ENCODE data around the gene TSGA10.

The TSGA10 gene

GRCh38 chr2:99171377-99172140, 16.8 kb upstream of the TSGA10 start:
- H3K27me3 Mint-ChIP-seq = no peaks in the 10 kb centered on the region
- no peak overlapping the region for H3K4me3 Mint-ChIP-seq
- H3K27ac Mint-ChIP-seq = peak overlapping the region; percentile 86
- H3K9me3 Mint-ChIP-seq = no peaks in the 10 kb centered on the region
- no peak for DNase-seq
- peaks cover 42% of the 10 kb centered on the region for H3K4me1 Mint-ChIP-seq (ENCODE audit: low read depth)
- peaks cover 84% of the 10 kb centered on the region for H3K36me3 Mint-ChIP-seq (ENCODE audit: low read depth)

- no peak overlapping the region for H3K4me3 Mint-ChIP-seq
- no peaks in the 10 kb centered on the region for H3K9me3 Mint-ChIP-seq
- H3K27ac Mint-ChIP-seq = peak overlapping the region; percentile 82
- no peaks in the 10 kb centered on the region for H3K27me3 Mint-ChIP-seq
- peaks cover 89% of the 10 kb centered on the region for H3K36me3 Mint-ChIP-seq (ENCODE audit: low read depth)
- no peak for DNase-seq
- peaks cover 29% of the 10 kb centered on the region for H3K4me1 Mint-ChIP-seq (ENCODE audit: low read depth)
Observed at GRCh38 chr2:99169534-99169933, 14.8 kb upstream of the TSGA10 start.

- H3K4me3 Mint-ChIP-seq = no peak overlapping the region
- peaks cover 83% of the 10 kb centered on the region for H3K36me3 Mint-ChIP-seq (ENCODE audit: low read depth)
- peaks cover 16% of the 10 kb centered on the region for H3K4me1 Mint-ChIP-seq (ENCODE audit: low read depth)
- H3K9me3 Mint-ChIP-seq = no peaks in the 10 kb centered on the region
- DNase-seq = no peak
- H3K27me3 Mint-ChIP-seq = no peaks in the 10 kb centered on the region
- peak overlapping the region; percentile 22 for H3K27ac Mint-ChIP-seq
Observed at GRCh38 chr2:99166218-99166617, 11.5 kb upstream of the TSGA10 start.

GRCh38 chr2:99159594-99159993, 4.9 kb upstream of the TSGA10 start:
- peak overlapping the region; percentile 74 for H3K27ac Mint-ChIP-seq
- DNase-seq = no peak

GRCh38 chr2:99158599-99158998, 3.9 kb upstream of the TSGA10 start:
- H3K4me1 Mint-ChIP-seq (ENCODE audit: low read depth) = peaks cover 33% of the 10 kb centered on the region
- DNase-seq = no peak
- H3K9me3 Mint-ChIP-seq = no peaks in the 10 kb centered on the region
- H3K4me3 Mint-ChIP-seq = no peak overlapping the region
- no peak overlapping the region for H3K27ac Mint-ChIP-seq
- H3K36me3 Mint-ChIP-seq (ENCODE audit: low read depth) = peaks cover 70% of the 10 kb centered on the region
- no peaks in the 10 kb centered on the region for H3K27me3 Mint-ChIP-seq

More at GRCh38 chr2:99159594-99159993, 4.9 kb upstream of the TSGA10 start:
- H3K9me3 Mint-ChIP-seq = no peaks in the 10 kb centered on the region
- no peaks in the 10 kb centered on the region for H3K27me3 Mint-ChIP-seq
- H3K4me1 Mint-ChIP-seq (ENCODE audit: low read depth) = peaks cover 33% of the 10 kb centered on the region
- no peak overlapping the region for H3K4me3 Mint-ChIP-seq
- H3K36me3 Mint-ChIP-seq (ENCODE audit: low read depth) = peaks cover 74% of the 10 kb centered on the region

- Mint-ChIP-seq H3K27ac (peak overlapping the region; percentile 74), H3K36me3 (ENCODE audit: low read depth) (peaks cover 58% of the 10 kb centered on the region), H3K4me1 (ENCODE audit: low read depth) (peaks cover 33% of the 10 kb centered on the region), H3K27me3 (no peaks in the 10 kb centered on the region), H3K4me3 (no peak overlapping the region), H3K9me3 (no peaks in the 10 kb centered on the region)
- DNase-seq = no peak
Observed at GRCh38 chr2:99156891-99157290, 2.1 kb upstream of the TSGA10 start.

- no peak overlapping the region for H3K4me3 Mint-ChIP-seq
- DNase-seq = no peak
- H3K9me3 Mint-ChIP-seq = no peaks in the 10 kb centered on the region
- peaks cover 33% of the 10 kb centered on the region for H3K4me1 Mint-ChIP-seq (ENCODE audit: low read depth)
- H3K27ac Mint-ChIP-seq = peak overlapping the region; percentile 97
- peaks cover 45% of the 10 kb centered on the region for H3K36me3 Mint-ChIP-seq (ENCODE audit: low read depth)
- H3K27me3 Mint-ChIP-seq = no peaks in the 10 kb centered on the region
Observed at GRCh38 chr2:99153921-99154604, 679 bp downstream of the TSGA10 start.

GRCh38 chr2:99152199-99152895, 2.4 kb downstream of the TSGA10 start:
- Mint-ChIP-seq H3K27me3 (no peaks in the 10 kb centered on the region), H3K9me3 (no peaks in the 10 kb centered on the region), H3K4me3 (no peak overlapping the region), H3K27ac (no peak overlapping the region), H3K4me1 (ENCODE audit: low read depth) (peaks cover 25% of the 10 kb centered on the region), H3K36me3 (ENCODE audit: low read depth) (peaks cover 36% of the 10 kb centered on the region)
- no peak for DNase-seq

GRCh38 chr2:99150706-99151105, 4.0 kb downstream of the TSGA10 start:
- Mint-ChIP-seq H3K4me1 (ENCODE audit: low read depth) (peaks cover 10% of the 10 kb centered on the region), H3K36me3 (ENCODE audit: low read depth) (peaks cover 25% of the 10 kb centered on the region), H3K9me3 (no peaks in the 10 kb centered on the region), H3K27ac (peak overlapping the region; percentile 44), H3K27me3 (no peaks in the 10 kb centered on the region), H3K4me3 (no peak overlapping the region)
- no peak for DNase-seq

GRCh38 chr2:99141110-99142108, 13.3 kb downstream of the TSGA10 start, which contains the start of gene C2orf15:
Gene C2orf15 (plus strand): TSS chr2:99141707. CDS start chr2:99150559, 8,852 bp downstream.
- Mint-ChIP-seq H3K4me3 (peak within 1 kb of the TSS; percentile 96), H3K9me3 (peaks cover 3% of the 10 kb centered on the region), H3K27me3 (no peaks in the 10 kb centered on the region), H3K27ac (peak within 1 kb of the TSS; percentile 96), H3K36me3 (ENCODE audit: low read depth) (peaks cover 16% of the 10 kb centered on the region), H3K4me1 (ENCODE audit: low read depth) (peaks cover 24% of the 10 kb centered on the region)
- DNase-seq = peak; percentile 99

- Mint-ChIP-seq H3K27me3 (no peaks in the 10 kb centered on the region), H3K27ac (peak overlapping the region; percentile 96), H3K4me3 (peak overlapping the region; percentile 96), H3K4me1 (ENCODE audit: low read depth) (peaks cover 24% of the 10 kb centered on the region), H3K36me3 (ENCODE audit: low read depth) (peaks cover 18% of the 10 kb centered on the region), H3K9me3 (peaks cover 3% of the 10 kb centered on the region)
- DNase-seq = no peak
Observed at GRCh38 chr2:99140860-99141109, 14.0 kb downstream of the TSGA10 start.

- peak overlapping the region; percentile 96 for H3K27ac Mint-ChIP-seq
- no peaks in the 10 kb centered on the region for H3K27me3 Mint-ChIP-seq
- peaks cover 22% of the 10 kb centered on the region for H3K36me3 Mint-ChIP-seq (ENCODE audit: low read depth)
- H3K4me3 Mint-ChIP-seq = peak overlapping the region; percentile 96
- no peak for DNase-seq
- H3K9me3 Mint-ChIP-seq = peaks cover 3% of the 10 kb centered on the region
- H3K4me1 Mint-ChIP-seq (ENCODE audit: low read depth) = peaks cover 24% of the 10 kb centered on the region
Observed at GRCh38 chr2:99140056-99140859, 14.5 kb downstream of the TSGA10 start.

GRCh38 chr2:99139003-99139402, 15.7 kb downstream of the TSGA10 start:
- Mint-ChIP-seq H3K36me3 (ENCODE audit: low read depth) (peaks cover 33% of the 10 kb centered on the region), H3K27me3 (no peaks in the 10 kb centered on the region), H3K4me3 (no peak overlapping the region)

More at GRCh38 chr2:99139003-99139402, 15.7 kb downstream of the TSGA10 start:
- Mint-ChIP-seq H3K9me3 (peaks cover 6% of the 10 kb centered on the region), H3K27ac (no peak overlapping the region), H3K4me1 (ENCODE audit: low read depth) (peaks cover 24% of the 10 kb centered on the region)
- DNase-seq = no peak
